HTR-8/SVneo (cell line): ENCODE measurements around the gene MANBA.
"Not testable (repeated sequence)": the region's sequence is repeated elsewhere in the genome, so short reads cannot be mapped to it uniquely, and the experiment has no call there.

Experiments used
- DNase-seq: peaks from one replicate; pipeline ENCODE4 v3.0.0; 2011; ENCODE audit warnings: low spot score, mixed read lengths; ENCODE audit not compliant: insufficient read length
- FAIRE-seq: peaks from 2 replicates; lab custom pipeline; 2011; peaks lifted over from hg19 to GRCh38; lab: Jason Lieb, UNC

The MANBA gene

DNA sequence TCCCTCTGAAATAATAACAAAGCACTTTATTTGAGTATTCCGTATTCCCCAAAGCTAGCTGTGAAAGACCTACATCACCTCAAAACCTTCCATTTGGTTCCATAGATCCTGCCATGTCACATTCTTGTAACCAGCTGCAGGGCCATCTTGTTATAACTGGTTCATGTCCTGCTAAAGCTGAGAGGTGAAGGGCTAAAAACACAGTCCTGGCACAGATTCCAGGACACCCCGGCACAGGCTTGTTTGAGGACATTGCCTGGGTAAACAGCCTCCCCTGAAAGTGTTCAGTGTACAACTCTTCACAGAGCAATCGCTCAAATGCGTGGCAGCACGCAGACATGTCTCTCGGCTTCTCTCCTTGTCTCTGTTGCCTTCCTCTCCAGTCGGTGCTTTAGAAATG is 129.2 kb downstream of the MANBA start:
- FAIRE-seq (no peak), DNase-seq (no peak)

- DNase-seq (no peak), FAIRE-seq (no peak)
Observed at GRCh38 chr4:102629673-102630072, 131.1 kb downstream of the MANBA start.

- DNase-seq, result no peak
- no peak for FAIRE-seq
Observed at GRCh38 chr4:102627831-102628523, 132.8 kb downstream of the MANBA start.

- no peak for DNase-seq
Observed at GRCh38 chr4:102625232-102625930, 135.4 kb downstream of the MANBA start.

GRCh38 chr4:102624505-102624904 is 136.3 kb downstream of the MANBA start:
- no peak for DNase-seq
- no peak for FAIRE-seq

More at GRCh38 chr4:102625232-102625930, 135.4 kb downstream of the MANBA start:
- no peak for FAIRE-seq

GRCh38 chr4:102623622-102624021 is 137.1 kb downstream of the MANBA start:
- DNase-seq, result peak; percentile 39
- no peak for FAIRE-seq

DNA sequence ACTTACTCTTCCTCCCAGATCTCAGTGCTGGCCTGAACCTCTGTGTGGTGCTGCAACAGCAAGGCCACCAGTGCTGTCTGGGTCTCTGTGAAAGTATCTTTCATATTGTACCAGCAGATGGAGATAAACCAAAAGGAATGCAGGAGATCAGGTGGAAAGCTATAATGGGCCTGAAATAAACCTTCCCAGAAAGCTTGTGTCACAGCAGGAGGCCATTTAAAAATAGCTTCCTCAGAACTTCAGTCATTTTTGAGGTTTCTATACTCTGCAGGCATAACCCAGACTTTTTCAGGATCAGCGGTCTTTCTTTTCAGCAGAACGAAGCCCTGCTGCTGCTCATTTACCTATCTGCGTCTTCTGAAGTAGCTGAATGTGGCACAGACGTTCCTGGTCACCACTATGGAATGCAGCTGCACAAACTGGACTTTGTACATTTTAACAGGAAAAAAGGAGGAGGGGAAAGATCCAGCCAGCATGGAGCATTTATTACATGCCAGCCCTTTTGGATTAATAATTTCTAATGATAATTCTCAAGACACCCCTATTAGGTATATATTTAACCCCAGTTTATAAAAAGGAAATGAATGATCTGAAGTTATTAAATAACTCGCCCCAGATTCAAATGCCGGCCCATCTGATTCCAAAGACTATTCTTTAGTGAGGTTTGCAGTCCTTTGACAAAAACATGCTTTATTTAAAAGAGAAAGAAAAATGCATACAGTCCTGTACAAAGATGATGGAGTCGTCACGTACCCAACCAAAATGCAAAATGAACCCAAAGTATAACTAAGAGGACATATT is 139.9 kb downstream of the MANBA start:
- FAIRE-seq (no peak), DNase-seq (peak; percentile 48)

DNA sequence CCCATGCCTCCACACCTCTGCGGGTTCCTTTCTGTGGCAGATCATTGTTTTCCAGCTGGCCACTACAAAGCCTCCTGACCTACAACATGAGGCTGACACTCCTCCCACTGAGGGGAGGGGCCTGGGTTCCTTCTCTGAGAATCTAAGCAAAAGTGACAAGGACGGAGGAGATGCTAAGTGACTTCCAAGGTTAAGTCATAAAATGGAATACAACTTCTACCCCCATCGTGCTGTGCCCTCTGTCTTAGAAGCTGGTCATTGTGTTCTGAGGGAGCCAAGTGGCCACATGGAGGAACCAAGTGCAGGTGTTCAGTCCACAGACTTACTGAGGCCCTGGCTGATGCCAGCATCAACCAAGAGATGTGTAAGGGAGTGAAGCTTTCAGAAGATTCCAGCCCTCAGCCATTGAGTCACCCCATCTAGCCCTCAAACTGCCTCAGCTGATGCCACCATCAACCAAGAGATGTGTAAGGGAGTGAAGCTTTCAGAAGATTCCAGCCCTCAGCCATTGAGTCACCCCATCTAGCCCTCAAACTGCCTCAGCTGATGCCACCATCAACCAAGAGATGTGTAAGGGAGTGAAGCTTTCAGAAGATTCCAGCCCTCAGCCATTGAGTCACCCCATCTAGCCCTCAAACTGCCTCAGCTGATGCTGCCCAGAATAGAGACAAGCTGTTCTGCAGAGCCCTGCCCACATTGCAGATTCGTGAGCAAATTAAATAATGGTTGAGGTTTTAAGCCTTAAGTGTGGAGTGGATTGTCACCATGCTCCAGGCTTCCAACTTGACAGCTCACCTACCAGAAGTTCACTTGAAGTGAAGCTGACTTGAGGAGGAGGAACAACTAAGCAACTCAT is 140.8 kb downstream of the MANBA start:
- not testable (repeated sequence) for FAIRE-seq

DNA sequence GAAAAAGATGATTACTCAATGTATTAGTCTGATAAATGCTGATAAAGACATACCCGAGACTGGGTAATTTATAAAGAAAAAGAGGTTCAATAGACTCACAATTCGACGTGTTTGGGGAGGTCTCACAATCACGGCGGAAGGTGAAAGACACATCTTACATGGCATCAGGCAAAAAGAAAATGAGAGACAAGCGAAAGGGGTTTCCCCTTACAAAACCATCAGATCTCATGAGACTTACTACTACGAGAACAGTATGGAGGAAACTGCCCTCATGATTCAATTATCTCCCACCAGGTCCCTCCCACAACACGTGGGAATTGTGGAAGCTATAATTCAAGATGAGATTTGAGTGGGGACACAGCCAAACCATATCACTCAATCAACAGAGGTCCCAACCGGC is 141.7 kb downstream of the MANBA start:
- not testable (repeated sequence) for DNase-seq, FAIRE-seq

More for the DNA sequence above, 140.8 kb downstream of the MANBA start:
- not testable (repeated sequence) for DNase-seq

GRCh38 chr4:102616636-102617035 is 144.1 kb downstream of the MANBA start:
- FAIRE-seq (no peak), DNase-seq (no peak)

GRCh38 chr4:102614801-102615200 is 146.0 kb downstream of the MANBA start:
- DNase-seq (no peak), FAIRE-seq (no peak)

GRCh38 chr4:102612824-102613366 is 147.9 kb downstream of the MANBA start:
- DNase-seq (no peak), FAIRE-seq (no peak)

DNA sequence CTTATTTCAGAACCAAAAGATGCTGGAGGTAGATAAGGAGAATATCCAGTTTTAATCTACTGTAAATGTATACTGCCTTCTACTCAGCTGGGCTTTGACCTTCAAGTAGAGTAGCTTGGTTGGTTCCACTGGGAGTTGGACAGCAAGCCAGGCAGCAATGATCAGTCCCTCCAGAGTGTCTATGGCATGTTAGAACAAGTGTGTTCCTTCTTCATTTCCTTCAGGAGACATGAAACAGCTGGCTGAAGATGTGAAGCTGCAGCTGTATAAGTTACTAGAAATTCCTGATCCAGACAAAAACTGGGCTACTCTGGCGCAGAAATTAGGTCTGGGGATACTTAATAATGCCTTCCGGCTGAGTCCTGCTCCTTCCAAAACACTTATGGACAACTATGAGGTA is 148.6 kb downstream of the MANBA start:
- DNase-seq (no peak), FAIRE-seq (no peak)

- FAIRE-seq (no peak), DNase-seq (no peak)
Observed at GRCh38 chr4:102610476-102610875, 150.3 kb downstream of the MANBA start.

DNA sequence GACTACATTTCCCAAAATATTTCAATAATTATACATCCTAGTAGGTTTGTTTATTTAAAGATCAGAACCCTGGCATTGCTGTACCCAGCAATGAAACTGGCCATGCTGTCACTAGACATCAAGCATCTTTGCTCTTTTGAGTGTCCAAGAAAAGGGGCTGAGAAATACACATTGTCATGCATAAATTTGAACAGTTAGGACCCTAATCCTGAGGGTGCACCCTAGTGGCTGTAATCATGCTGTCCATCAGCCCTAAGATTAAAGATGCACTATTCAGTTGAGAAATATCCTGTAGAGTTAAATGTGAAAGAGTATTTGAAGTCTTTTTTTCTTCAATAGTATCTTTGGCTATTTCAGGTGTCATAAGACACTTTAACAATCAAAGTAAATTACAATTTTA is 150.8 kb downstream of the MANBA start:
- DNase-seq, result no peak
- no peak for FAIRE-seq

DNA sequence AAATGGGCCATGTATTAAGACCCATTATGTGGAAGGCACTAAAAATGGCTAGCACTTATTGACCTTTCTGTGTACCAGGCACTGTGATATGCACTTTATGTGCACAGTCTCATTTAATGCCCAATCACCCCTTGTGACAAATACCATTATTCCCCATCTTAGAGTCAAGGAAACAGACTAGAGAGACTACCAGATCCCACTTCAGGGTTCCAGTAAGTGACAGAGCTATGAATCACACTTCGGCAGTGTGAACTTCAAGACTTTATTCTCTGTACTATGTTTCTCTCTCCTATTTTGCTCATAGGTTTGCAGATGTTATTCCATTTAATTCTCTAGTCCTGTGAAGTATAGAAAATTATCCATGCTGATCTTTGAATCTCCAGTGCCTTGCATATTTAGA is 152.6 kb downstream of the MANBA start:
- DNase-seq (no peak), FAIRE-seq (no peak)

DNA sequence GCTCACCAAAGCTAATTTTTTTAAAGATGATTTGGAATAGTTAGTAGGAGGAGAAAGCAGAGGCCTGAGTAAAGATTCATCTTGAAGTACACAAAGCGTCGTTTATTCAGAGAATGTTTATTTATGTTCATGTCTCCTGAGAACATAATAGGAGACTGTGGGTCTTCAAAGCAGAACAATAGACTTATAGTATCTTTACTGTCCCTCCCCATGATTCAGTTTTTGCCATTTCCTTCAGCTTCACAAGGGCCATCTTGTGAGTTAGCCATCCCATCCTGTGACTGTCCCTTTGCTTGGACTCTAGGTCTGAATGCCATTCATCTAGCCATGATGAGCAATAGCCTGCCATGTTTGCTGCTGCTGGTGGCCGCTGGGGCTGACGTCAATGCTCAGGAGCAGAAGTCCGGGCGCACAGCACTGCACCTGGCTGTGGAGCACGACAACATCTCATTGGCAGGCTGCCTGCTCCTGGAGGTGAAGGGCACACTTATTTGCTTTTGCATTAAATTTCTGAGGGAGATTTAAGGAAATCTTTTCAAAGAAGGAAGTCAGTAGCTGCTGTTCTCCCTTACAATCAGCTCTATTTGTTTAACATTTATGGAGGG is 153.8 kb downstream of the MANBA start:
- no peak for FAIRE-seq

DNA sequence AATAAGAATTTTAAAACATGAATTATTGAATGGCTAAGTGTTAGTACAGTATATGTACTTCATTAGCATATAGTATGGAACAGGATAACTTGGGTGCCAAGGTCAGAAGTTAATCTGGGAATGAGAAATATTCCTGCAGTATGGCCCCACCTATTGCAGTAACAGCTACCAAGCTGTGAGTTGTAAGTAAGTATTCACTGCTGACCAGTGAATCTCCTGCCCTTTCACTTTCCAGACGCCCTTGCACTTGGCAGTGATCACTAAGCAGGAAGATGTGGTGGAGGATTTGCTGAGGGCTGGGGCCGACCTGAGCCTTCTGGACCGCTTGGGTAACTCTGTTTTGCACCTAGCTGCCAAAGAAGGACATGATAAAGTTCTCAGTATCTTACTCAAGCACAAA is 154.5 kb downstream of the MANBA start:
- FAIRE-seq, result no peak

More for the DNA sequence above, 153.8 kb downstream of the MANBA start:
- DNase-seq, result no peak

DNA sequence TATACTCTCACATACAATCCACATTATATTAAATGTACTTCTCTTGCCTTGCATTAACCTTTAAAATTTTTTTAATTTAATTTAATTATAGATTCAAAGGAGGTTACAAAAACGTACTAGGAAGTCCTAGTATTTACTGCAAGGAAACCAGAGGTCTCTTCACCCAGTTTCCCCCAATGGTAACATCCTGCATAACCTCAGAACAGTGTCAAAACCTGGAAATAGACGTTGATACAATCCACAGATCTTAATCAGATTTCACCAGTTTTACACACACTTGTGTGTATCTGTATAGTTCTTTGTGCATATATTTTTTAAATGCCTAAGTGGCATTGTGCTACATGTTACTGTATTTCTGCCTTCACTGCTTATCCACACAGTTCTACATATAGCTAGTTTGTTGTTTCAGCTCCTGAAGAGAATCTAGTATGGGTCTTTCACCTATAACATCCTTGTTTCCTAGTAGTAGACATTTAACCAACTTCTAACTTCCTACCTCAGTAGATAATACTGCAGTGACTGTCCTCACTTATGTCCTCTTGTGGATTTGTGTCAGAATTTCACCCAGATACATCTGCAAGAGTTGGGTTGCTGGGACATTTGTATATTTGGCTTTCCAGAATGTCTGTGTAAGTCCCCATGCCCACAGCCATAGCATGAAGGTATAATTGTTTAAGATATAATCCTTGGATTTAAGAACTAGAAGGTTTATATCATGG is 156.4 kb downstream of the MANBA start:
- no peak for FAIRE-seq
- DNase-seq, result no peak

More for the DNA sequence above, 154.5 kb downstream of the MANBA start:
- DNase-seq, result no peak
